Activated CD4-positive, CD25-positive, alpha-beta regulatory T cell treated with anti-CD3 and anti-CD28 coated beads, Interleukin-2, amount 50 U/mL, for 16 hours (primary cell): ENCODE results near the gene WNT16.
"Not testable (repeated sequence)": the region's sequence is repeated elsewhere in the genome, so short reads cannot be mapped to it uniquely, and the experiment has no call there.

Source experiments
- DNase-seq: peaks from one replicate; pipeline ENCODE4 v3.0.0-alpha.2; 2020; ENCODE audit warnings: low read depth, low spot score

WNT16 gene

GRCh38 chr7:121305109-121305508, 23.7 kb upstream of the WNT16 start:
- no peak for DNase-seq

- no peak for DNase-seq
These were observed 22.2 kb upstream of the WNT16 start for GRCh38 chr7:121306565-121306964.

- DNase-seq, result no peak
These were observed 21.7 kb upstream of the WNT16 start for GRCh38 chr7:121307021-121307574.

- no peak for DNase-seq
These were observed 15.5 kb upstream of the WNT16 start for GRCh38 chr7:121313220-121313792.

- no peak for DNase-seq
These were observed 14.8 kb upstream of the WNT16 start for GRCh38 chr7:121313793-121314676.

- not testable (repeated sequence) for DNase-seq
These were observed 13.6 kb upstream of the WNT16 start for GRCh38 chr7:121315170-121315569.

- DNase-seq, result no peak
These were observed 6.3 kb upstream of the WNT16 start for GRCh38 chr7:121322460-121322859.

- no peak for DNase-seq
These were observed 5.1 kb upstream of the WNT16 start for GRCh38 chr7:121323515-121324302.

- DNase-seq, result no peak
These were observed 1.1 kb upstream of the WNT16 start for GRCh38 chr7:121327671-121328070.

GRCh38 chr7:121329191-121330052, 622 bp downstream of the WNT16 start:
- no peak for DNase-seq

GRCh38 chr7:121330053-121330833, 1.4 kb downstream of the WNT16 start:
- no peak for DNase-seq

GRCh38 chr7:121331048-121331447, 2.2 kb downstream of the WNT16 start:
- DNase-seq, result no peak

- DNase-seq, result no peak
These were observed 2.8 kb downstream of the WNT16 start for GRCh38 chr7:121331574-121331973.

GRCh38 chr7:121334376-121334775, 5.6 kb downstream of the WNT16 start:
- no peak for DNase-seq

GRCh38 chr7:121334875-121335648, 6.3 kb downstream of the WNT16 start:
- DNase-seq, result no peak

GRCh38 chr7:121336579-121336978, 7.8 kb downstream of the WNT16 start:
- no peak for DNase-seq

- no peak for DNase-seq
These were observed 8.6 kb downstream of the WNT16 start for GRCh38 chr7:121337398-121337797.

- DNase-seq, result no peak
These were observed 10.3 kb downstream of the WNT16 start for GRCh38 chr7:121339082-121339481.

GRCh38 chr7:121341933-121342332, 13.1 kb downstream of the WNT16 start:
- DNase-seq, result no peak

- DNase-seq, result no peak
These were observed 13.8 kb downstream of the WNT16 start for GRCh38 chr7:121342631-121343030.
